K562 (cell line): ENCODE results near the gene KIF19. TPM values are rescaled to one million over a fixed set of nuclear protein-coding genes. Genes with fewer than 3 reads are reported as not detected.

Source experiments
- ARID4B ChIP-seq: sonication (generic); formaldehyde crosslinking; IDR thresholded peaks from 2 replicates; pipeline ENCODE4 v1.8.0; 2022; ENCODE audit warnings: mild to moderate bottlenecking, missing genetic modification reagents
- EGR1 ChIP-seq: fragments of 450-650 bp; conservative IDR thresholded peaks from 2 replicates; pipeline ENCODE4 v1.6.1; 2017; ENCODE audit warnings: mild to moderate bottlenecking
- ETV5 ChIP-seq: sonication (generic); formaldehyde crosslinking; IDR thresholded peaks from 2 replicates; pipeline ENCODE4 v1.4.0; 2020; ENCODE audit warnings: low read depth, mild to moderate bottlenecking, missing genetic modification reagents
- HLTF ChIP-seq: fragments of 450-650 bp; IDR thresholded peaks from 2 replicates; pipeline ENCODE4 v1.6.1; 2016
- NFIC ChIP-seq: fragments of 450-650 bp; IDR thresholded peaks from 2 replicates; pipeline ENCODE4 v1.6.1; 2017; ENCODE audit warnings: mild to moderate bottlenecking, inconsistent platforms
- RAD51 ChIP-seq: fragments of 450-650 bp; IDR thresholded peaks from 2 replicates; pipeline ENCODE4 v1.7.1; 2016; ENCODE audit warnings: low read depth, mild to moderate bottlenecking, borderline replicate concordance
- RB1 ChIP-seq: fragments of 450-650 bp; IDR thresholded peaks from 2 replicates; pipeline ENCODE4 v1.6.1; 2017; ENCODE audit warnings: low read depth, mild to moderate bottlenecking
- RCOR1 ChIP-seq, 2 experiments: IDR thresholded peaks; 2 replicates each; pipeline ENCODE4 v1.6.1; 2012; ENCODE audit warnings: low read depth in 2 of 2, low read length in 2 of 2, borderline replicate concordance in 1 of 2, improper control_type of control experiment in 1 of 2
- TCFL5 ChIP-seq: fragments of 250-450 bp; sonication (Bioruptor Pico); conservative IDR thresholded peaks from 2 replicates; pipeline ENCODE4 v1.6.1; 2021; ENCODE audit warnings: mild to moderate bottlenecking, moderate library complexity, matching md5 sums
- VEZF1 ChIP-seq: fragments of 200-800 bp; sonication (Bioruptor generic); IDR thresholded peaks from 2 replicates; pipeline ENCODE4 v1.6.1; 2017; ENCODE audit warnings: missing genetic modification characterization, missing compliant biosample characterization
- ZBTB40 ChIP-seq, 2 experiments: fragments of 450-650 bp in 1 of 2; sonication (generic) in 1 of 2; formaldehyde crosslinking in 1 of 2; IDR thresholded peaks; 2 replicates each; pipeline versions ENCODE4 v1.7.1 to v1.9.0; 2016 to 2022; ENCODE audit warnings: inconsistent platforms in 1 of 2, mild to moderate bottlenecking in 1 of 2, missing genetic modification reagents in 1 of 2
- polyA plus RNA-seq, 8 experiments: library from polyadenylated mRNA; depleted of rRNA in 4 of 8; stranded (reverse) in 5 of 8; unstranded in 3 of 8; fragments of >200 nt; fragmentation: Nextera tagmentation in 2 of 8; fragmentation: Illumina TruSeq in 1 of 8; extraction: Ambion mirVana in 2 of 8; extraction: Trizol in 1 of 8; gene quantifications; 2 replicates each; pipeline versions ENCODE4 v1.2.1 to v1.2.3, GENCODE V29; 2011 to 2014; ENCODE audit warnings: inconsistent platforms in 1 of 8, missing spikeins in 1 of 8
- total RNA-seq, 7 experiments: library from RNA; depleted of rRNA in 6 of 7; stranded (reverse); fragments of >200 nt in 6 of 7; fragmentation: Illumina TruSeq in 2 of 7; extraction: Trizol in 2 of 7; gene quantifications; 2 replicates each; pipeline versions ENCODE4 v1.2.1 to v1.2.3, GENCODE V29; 2011 to 2021; ENCODE audit warnings: low replicate concordance in 1 of 7

KIF19 gene
- total and polyA plus RNA-seq, 9 of the 15 experiments (the other 6 are each of a cell fraction or from before 2014, with no cell fraction given), result 0.10 TPM; not detected in 8

GRCh38 chr17:74379495-74380085 is 53.6 kb downstream of the KIF19 start (continued):
- 0 out of 2 replicates have a peak, but pooled peaks have one; percentile 26 for TF ChIP-seq ARID4B
- 0 out of 2 replicates have a peak, but pooled peaks have one; percentile 28 for TF ChIP-seq EGR1
- no peak for TF ChIP-seq TCFL5 (CRISPR knock-in tag)
- TF ChIP-seq VEZF1, result peak; percentile 51
- TF ChIP-seq ETV5, result no peak
- no peak for TF ChIP-seq ZBTB40 (IDR thresholded peaks at IDR 0.05)
- no peak for TF ChIP-seq ZBTB40 (CRISPR knock-in tag; IDR thresholded peaks at IDR 0.05)
- 0 out of 4 replicates have a peak, but pooled peaks of 1 of the 2 experiments have one; percentile 23 for TF ChIP-seq RCOR1 (IDR thresholded peaks at IDR 0.05; ENCODE audit: borderline replicate concordance in 1 of 2, low read depth in 2 of 2, low read length in 2 of 2)
- TF ChIP-seq RB1, result peak; percentile 65; the same call in 1 of the 2 replicates
- TF ChIP-seq RAD51, result no peak
- TF ChIP-seq NFIC, result 0 out of 2 replicates have a peak, but pooled peaks have one; percentile 6
- no peak for TF ChIP-seq HLTF
